EH (cell line): ENCODE results near the gene RESP18.
"Not testable (repeated sequence)": the region's sequence is repeated elsewhere in the genome, so short reads cannot be mapped to it uniquely, and the experiment has no call there.

ENCODE experiments used
- DNase-seq: peaks from one replicate; pipeline ENCODE4 v3.0.0-alpha.2; 2015; ENCODE audit warnings: low read depth

The RESP18 gene

GRCh38 chr2:219292616-219293015 lies 39.9 kb downstream of the RESP18 start:
- DNase-seq: no peak

GRCh38 chr2:219291910-219292490 lies 40.5 kb downstream of the RESP18 start:
- DNase-seq: no peak

GRCh38 chr2:219291394-219291793 lies 41.1 kb downstream of the RESP18 start:
- DNase-seq: no peak

- no peak for DNase-seq
Observed at GRCh38 chr2:219290381-219291171, 42.0 kb downstream of the RESP18 start.

- DNase-seq: peak; percentile 84
Observed at GRCh38 chr2:219289537-219290361, 42.8 kb downstream of the RESP18 start.

DNA sequence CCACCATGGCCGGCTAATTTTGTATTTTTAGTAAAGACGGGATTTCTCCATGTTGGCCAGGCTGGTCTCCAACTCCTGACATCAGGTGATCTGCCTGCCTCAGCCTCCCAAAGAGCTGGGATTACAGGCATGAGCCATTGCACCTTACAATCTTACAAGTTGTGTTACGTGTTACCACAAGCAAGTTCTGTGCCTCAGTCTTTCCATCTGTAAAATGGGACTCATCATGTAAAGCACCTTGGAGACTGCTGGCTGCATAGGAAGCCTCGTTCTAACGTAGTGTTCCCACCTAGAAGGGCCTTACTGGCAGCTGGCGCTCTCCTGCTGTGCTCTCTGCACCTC lies 43.4 kb downstream of the RESP18 start:
- DNase-seq: no peak

- DNase-seq: no peak
Observed at GRCh38 chr2:219287580-219288265, 44.8 kb downstream of the RESP18 start.

DNA sequence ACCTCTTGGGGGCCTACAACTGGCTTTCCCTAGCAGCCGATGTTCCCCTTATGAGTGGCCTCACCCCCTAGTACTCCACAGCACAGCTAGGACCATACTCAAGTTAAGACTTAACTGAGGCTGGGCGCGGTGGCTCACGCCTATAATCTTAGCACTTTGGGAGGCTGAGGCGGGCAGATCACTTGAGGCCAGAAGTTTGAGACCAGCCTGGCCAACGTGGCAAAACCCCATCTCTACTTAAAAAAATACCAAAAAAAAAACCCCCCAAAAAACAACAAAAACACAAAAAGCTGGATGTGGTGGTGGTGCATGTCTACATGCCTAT lies 45.5 kb downstream of the RESP18 start:
- not testable (repeated sequence) for DNase-seq

- DNase-seq: no peak
Observed at GRCh38 chr2:219286436-219287115, 46.0 kb downstream of the RESP18 start.

DNA sequence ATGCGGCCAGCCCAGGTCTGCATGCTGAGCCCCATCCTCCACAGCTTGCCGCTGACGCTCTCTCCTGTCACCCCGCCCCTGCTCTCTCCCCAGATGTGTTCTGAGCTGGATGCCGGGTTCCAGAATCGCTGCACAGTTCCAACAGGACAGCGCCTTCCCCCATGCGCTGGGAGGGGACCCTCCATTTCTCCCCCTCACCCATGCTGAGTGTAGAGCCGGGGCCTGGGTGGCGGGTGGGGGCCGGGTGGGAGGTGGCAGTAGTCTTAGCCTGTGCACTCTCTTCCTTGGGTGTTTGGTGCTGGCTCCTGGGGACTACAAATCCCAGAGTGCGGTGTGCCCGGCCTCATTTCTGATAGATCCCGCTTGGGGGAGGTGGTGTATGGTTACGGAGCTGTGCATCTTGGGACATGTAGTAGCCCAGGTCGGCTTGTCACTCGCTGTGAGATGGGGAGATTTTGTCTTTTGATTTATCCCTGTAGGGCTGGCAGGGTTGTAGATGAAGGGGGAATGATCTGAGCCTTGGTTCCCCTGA lies 46.6 kb downstream of the RESP18 start:
- DNase-seq: peak; percentile 58

DNA sequence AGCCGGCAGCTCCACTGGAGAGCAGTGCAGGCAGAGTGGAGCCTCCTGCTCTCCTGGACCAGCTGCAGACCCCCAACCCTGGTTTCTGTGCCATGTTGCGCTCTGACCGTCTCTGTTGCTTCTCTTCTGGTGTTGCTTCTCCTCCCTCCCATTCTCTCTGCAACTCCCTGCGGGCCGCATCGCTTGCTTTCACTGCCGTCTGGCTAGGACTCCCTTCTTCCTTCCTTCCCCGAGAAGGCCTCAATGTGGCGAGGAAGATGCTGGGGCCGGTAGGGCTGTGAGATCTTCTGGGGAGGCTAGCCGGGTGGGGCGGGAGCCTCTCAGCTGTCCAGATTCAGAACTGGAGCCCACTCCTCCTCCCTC lies 47.2 kb downstream of the RESP18 start:
- no peak for DNase-seq

DNA sequence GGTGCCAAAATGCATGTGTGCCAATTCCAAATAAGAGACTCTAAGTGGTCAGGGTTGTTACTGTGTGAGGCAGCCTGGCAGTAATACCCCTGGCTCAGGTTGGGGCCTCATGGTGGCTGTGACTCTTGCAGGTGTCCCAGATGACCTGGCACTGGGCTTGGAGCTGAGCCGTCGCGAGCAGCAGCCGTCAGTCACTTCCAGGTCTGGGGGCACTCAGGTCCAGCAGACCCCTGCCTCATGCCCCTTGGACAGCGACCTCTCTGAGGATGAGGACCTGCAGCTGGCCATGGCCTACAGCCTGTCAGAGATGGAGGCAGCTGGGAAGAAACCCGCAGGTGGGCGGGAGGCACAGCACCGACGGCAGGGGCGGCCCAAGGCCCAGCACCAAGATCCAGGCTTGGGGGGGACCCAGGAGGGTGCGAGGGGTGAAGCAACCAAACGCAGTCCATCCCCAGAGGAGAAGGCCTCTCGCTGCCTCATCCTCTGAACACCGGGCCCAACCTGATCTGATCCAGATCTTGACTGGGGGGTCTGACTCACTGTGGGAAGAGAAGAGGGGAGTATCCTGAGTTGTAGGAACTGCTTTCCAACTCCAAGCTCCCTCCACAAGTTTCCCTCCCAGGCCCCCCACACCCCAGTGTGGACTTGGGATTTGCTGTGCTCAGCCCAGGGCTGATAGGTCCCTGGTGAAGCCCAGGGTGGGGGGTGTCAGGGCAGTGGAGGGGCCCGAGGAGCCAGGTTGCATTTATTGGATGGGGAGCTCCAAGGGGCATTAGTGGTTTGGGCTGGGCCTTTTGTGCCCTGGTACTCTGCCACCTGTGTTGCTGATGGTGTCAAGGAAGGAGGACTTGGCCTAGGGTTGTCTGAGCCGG lies 47.8 kb downstream of the RESP18 start:
- no peak for DNase-seq

DNA sequence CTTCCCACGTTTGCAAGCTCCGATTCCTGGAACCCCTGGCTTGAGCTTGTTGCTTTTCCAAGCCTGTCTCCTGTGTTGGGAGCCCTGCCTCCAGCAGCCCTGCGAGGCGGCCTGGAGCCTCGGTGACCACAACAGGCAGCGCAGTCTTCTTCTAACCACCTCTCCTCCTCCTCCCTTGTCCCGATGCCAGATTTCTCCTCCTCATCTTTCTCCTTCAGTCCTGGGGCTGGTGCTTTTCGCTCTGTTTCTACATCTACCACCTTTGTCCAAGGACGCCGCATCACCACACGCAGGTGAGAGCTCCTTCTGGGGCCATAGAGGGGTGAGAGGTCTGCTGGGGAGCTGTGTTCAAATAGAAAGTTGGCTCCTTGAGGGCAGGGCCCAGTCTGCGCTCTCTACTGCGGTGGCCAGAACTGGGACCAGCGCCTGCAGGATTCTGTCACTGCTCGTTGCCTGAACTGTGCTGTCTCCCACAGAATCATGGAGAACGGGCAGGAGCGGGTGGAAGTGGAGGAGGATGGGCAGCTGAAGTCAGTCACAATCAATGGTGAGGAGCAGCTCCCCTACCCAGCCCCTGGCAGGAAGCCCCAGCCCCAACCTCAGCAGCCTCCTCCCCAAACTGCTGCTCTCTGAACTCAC lies 49.5 kb downstream of the RESP18 start:
- no peak for DNase-seq

- DNase-seq: no peak
Observed at GRCh38 chr2:219282375-219282774, 50.2 kb downstream of the RESP18 start.

GRCh38 chr2:219281588-219281987 lies 51.0 kb downstream of the RESP18 start:
- no peak for DNase-seq

DNA sequence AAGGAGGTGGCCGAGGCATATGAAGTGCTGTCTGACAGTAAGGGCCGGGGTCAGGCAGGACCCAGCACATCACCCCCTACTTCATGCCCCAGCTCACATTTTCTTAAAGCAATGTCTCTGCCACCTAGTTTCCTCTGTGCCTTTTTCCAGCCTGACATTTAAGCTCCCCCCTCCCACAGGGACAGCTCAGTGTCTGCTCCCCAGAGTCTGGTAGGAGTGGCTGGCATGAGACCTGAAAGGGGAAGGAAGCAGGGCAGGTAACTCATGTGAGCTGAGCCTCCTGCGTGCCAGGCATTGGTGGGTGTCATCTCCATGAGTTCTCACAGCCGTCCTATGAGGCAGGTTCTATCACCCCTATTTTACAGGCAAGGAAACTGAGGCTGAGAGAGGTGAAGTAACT lies 51.9 kb downstream of the RESP18 start:
- no peak for DNase-seq

DNA sequence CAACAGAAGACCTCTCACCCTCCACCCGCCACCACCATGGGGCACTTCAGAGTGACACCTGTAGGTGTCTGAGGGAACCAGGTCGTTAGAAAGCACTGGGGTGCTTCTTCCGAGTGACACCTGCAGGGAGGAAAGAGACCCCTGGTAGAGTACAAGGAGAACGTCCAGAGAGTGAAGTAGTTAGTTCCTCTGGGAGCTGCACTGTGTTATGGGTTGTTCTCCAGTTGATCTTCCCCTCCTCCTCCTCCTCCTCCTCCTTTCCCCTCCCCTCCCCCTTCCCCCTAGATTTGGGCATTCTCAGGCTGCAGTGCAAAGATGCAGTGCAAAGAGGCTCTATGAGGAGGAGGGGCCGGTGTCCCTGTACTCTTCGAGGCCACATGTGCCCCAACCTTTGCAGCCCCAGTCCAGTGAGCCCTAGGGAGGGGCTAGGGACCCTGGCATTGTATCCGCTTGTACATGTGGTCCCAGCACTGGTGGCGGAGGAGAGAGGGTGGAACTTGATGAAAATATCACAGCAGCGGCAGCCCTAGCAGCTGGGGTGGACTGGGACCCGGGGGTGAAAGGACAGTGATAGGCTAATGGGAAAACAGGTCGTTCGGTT lies 52.5 kb downstream of the RESP18 start:
- DNase-seq: no peak

GRCh38 chr2:219279151-219279915 lies 53.2 kb downstream of the RESP18 start, which contains the start of gene DNAJB2:
DNAJB2 (plus strand) TSS chr2:219279366; CDS start chr2:219279834, 468 bp downstream.
- peak; percentile 100 for DNase-seq

DNA sequence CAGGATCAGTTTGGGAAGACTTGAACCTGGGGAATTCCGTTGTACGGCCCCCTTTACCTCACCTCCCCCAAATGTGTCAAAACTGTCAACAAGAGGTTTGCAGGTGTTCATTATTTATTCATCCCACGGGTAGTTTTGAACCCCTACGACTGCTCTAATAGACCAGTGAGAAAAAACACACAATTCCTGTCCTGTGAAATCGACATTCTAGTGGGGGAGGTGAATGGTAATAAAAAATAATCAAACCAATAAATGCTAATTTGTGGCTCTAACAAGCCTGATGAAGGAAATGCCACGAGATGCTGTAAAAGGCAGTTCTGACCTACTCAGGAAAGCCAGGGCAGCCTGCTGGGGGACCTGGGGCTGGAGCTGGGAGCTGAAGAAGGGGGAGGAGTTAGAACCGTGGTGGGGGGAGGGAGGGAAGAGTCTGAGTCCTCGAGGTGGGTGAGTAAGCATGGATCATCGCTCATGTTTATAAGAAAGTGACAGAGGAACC lies 53.8 kb downstream of the RESP18 start:
- DNase-seq: no peak
